ENCODE measurements around the gene CC2D2A. TPM values are rescaled to one million over a fixed set of nuclear protein-coding genes. Genes with fewer than 3 reads are reported as not detected.

The CC2D2A gene
- total RNA-seq, 3 donors from 2014 or later, result 6.3 to 39.1 (median 7.6) TPM

GRCh38 chr4:15479913-15480185 is 10.2 kb downstream of the CC2D2A start:
- DNase-seq (no peak), ATAC-seq (no peak)
- H3K4me3 ChIP-seq, result no peak overlapping the region
- no peaks in the 10 kb centered on the region for H3K36me3 ChIP-seq (ENCODE audit: low read depth)
- no peaks in the 10 kb centered on the region for H3K9me3 ChIP-seq
- intact Hi-C loops (cut with DNase I, micrococcal nuclease), result loop anchor here in 1 of 2 donors (10.0 kb wide), 1 partner anchor 175 kb away; the partner anchor contains the start of gene FBXL5
- no peaks in the 10 kb centered on the region for H3K4me1 ChIP-seq (ENCODE audit: low read depth)
- no peak for TF ChIP-seq CTCF (IDR thresholded peaks at IDR 0.05)

- H3K36me3 ChIP-seq (ENCODE audit: low read depth), result no peaks in the 10 kb centered on the region
- no peak for DNase-seq
- ATAC-seq, result no peak
- intact Hi-C loops (cut with DNase I, micrococcal nuclease), result no loop called here
- TF ChIP-seq CTCF (IDR thresholded peaks at IDR 0.05), result no peak
- no peaks in the 10 kb centered on the region for H3K9me3 ChIP-seq
- H3K4me3 ChIP-seq, result no peak overlapping the region
- H3K4me1 ChIP-seq (ENCODE audit: low read depth), result no peaks in the 10 kb centered on the region
Observed at GRCh38 chr4:15481961-15482745, 12.5 kb downstream of the CC2D2A start.

GRCh38 chr4:15482842-15483241 is 13.2 kb downstream of the CC2D2A start:
- no peaks in the 10 kb centered on the region for H3K36me3 ChIP-seq (ENCODE audit: low read depth)
- H3K9me3 ChIP-seq, result no peaks in the 10 kb centered on the region
- no peak overlapping the region for H3K4me3 ChIP-seq
- intact Hi-C loops (cut with DNase I, micrococcal nuclease), result no loop called here
- TF ChIP-seq CTCF (IDR thresholded peaks at IDR 0.05), result no peak
- DNase-seq (no peak), ATAC-seq (no peak)
- H3K4me1 ChIP-seq (ENCODE audit: low read depth), result no peaks in the 10 kb centered on the region

GRCh38 chr4:15488136-15488535 is 18.5 kb downstream of the CC2D2A start:
- Histone ChIP-seq H3K9me3 (no peaks in the 10 kb centered on the region), H3K4me1 (ENCODE audit: low read depth) (no peaks in the 10 kb centered on the region), H3K4me3 (no peak overlapping the region), H3K36me3 (ENCODE audit: low read depth) (no peaks in the 10 kb centered on the region)
- intact Hi-C loops (cut with DNase I, micrococcal nuclease), result no loop called here
- TF ChIP-seq CTCF (IDR thresholded peaks at IDR 0.05), result no peak
- ATAC-seq (no peak), DNase-seq (no peak)

GRCh38 chr4:15488658-15489470 is 19.2 kb downstream of the CC2D2A start:
- no peaks in the 10 kb centered on the region for H3K4me1 ChIP-seq (ENCODE audit: low read depth)
- ATAC-seq (no peak), DNase-seq (no peak)
- TF ChIP-seq CTCF (IDR thresholded peaks at IDR 0.05), result no peak
- intact Hi-C loops (cut with DNase I, micrococcal nuclease), result no loop called here
- H3K36me3 ChIP-seq (ENCODE audit: low read depth), result no peaks in the 10 kb centered on the region
- no peak overlapping the region for H3K4me3 ChIP-seq
- no peaks in the 10 kb centered on the region for H3K9me3 ChIP-seq
